Heart right ventricle (tissue), 16 donors: Measurements from ENCODE around the gene RBMS2. TPM values are rescaled to one million over a fixed set of nuclear protein-coding genes. Genes with fewer than 3 reads are reported as not detected.
A peak's percentile ranks its signal among the peaks of the same experiment; 100 is the strongest.

Source experiments
- ATAC-seq, 8 donors: fragments of 200-7000 bp; cut with Tn5 transposase; one replicate each; pipeline ENCODE4 v1.9.1; 2020; ENCODE audit warnings: mild to moderate bottlenecking in 8 of 8, moderate library complexity in 8 of 8, moderate number of reproducible peaks in 1 of 8
- DNase-seq, 2 donors: peaks; one replicate each; pipeline ENCODE4 v3.0.0-alpha.2; 2020
- H3K27ac ChIP-seq, 10 donors: fragments of 200-600 bp; sonication (generic) in 2 of 10; one replicate each; pipeline versions ENCODE4 v1.5.0 to v1.8.0; 2020 to 2022; ENCODE audit warnings: mild to moderate bottlenecking in 3 of 10
- H3K27me3 ChIP-seq, 7 donors: fragments of 200-600 bp; one replicate each; pipeline ENCODE4 v1.8.0; 2021 to 2022; ENCODE audit warnings: mild to moderate bottlenecking in 2 of 7
- H3K36me3 ChIP-seq, 9 donors: fragments of 200-600 bp; sonication (generic) in 1 of 9; one replicate each; pipeline versions ENCODE4 v1.5.0 to v1.8.0; 2020 to 2022; ENCODE audit warnings: mild to moderate bottlenecking in 2 of 9
- H3K4me1 ChIP-seq, 9 donors: fragments of 200-600 bp; sonication (generic) in 1 of 9; one replicate each; pipeline versions ENCODE4 v1.5.0 to v1.8.0; 2020 to 2022; ENCODE audit warnings: mild to moderate bottlenecking in 4 of 9
- H3K4me3 ChIP-seq, 10 donors: fragments of 200-600 bp; sonication (generic) in 2 of 10; one replicate each; pipeline versions ENCODE4 v1.5.0 to v1.8.0; 2020 to 2022; ENCODE audit warnings: mild to moderate bottlenecking in 7 of 10, moderate library complexity in 2 of 10
- H3K9me3 ChIP-seq, 11 donors: fragments of 200-600 bp in 10 of 11; sonication (generic) in 2 of 11; one replicate each; pipeline versions ENCODE4 v1.5.0 to v1.8.0; 2013 to 2022; ENCODE audit warnings: mild to moderate bottlenecking in 2 of 11, control low read depth in 1 of 11, moderate library complexity in 1 of 11
- CTCF ChIP-seq, 9 donors: fragments of 200-600 bp; sonication (generic) in 2 of 9; IDR thresholded peaks; one replicate each; pipeline versions ENCODE4 v1.5.0 to v1.8.0; 2021 to 2022; ENCODE audit warnings: antibody characterized with exemption in 9 of 9, mild to moderate bottlenecking in 5 of 9, moderate library complexity in 1 of 9
- WGBS, 2 donors: extraction: QIAGEN DNeasy Blood & Tissue Kit; methylation state at CpG; one replicate each; pipeline ENCODE4 v1.1.7; 2013; ENCODE audit warnings: inconsistent platforms in 1 of 2; 5-methylcytosine and 5-hydroxymethylcytosine counted together
- intact Hi-C, 10 donors: fragments of 100-400 bp; cut with DNase I; formaldehyde crosslinking; loops; one replicate each; pipeline versions ENCODE4 v1.11.1 to v1.14.2; 2022
- polyA plus RNA-seq, 2 donors: library from polyadenylated mRNA; stranded (reverse); fragments of 200-250 nt; gene quantifications; one replicate each; pipeline ENCODE4 v1.2.3, GENCODE V29; 2013
- total RNA-seq, 10 donors: library from RNA; stranded (reverse); fragmentation: NEBNext Ultra II Directional in 3 of 10; extraction: Animal tissue kit (Norgen Biotek cat#: 25700) in 3 of 10; gene quantifications; one replicate each; pipeline versions ENCODE4 v1.2.1 to v1.2.4, GENCODE V29; 2021 to 2023
- donor health status: Arrhythmogenic right ventricular cardiomyopathy.
- donor health status: ischemic (EF 13 %, LVEDD 7.1; RV severe dilation, severe dysfunction).
- donor health status: healthy with polysubstance abuse.
- donor health status: DM: no; HTN: yes; CAD: no.
- donor health status: DM: no; HTN: no; CAD: no.
- donor health status: ischemic (EF 25% LVEDD 6.9; RV normal size, moderate dysfunction).
- donor health status: ischemic (EF 25% LVEDD 5.7; RV mildly dilated, moderate dysfunction).
- donor health status: healthy.
- donor health status: DM: yes; HTN: yes; CAD: no.
- donor health status: Ischemic cardiomyopathy.
- donor health status: ischemic (EF 35%, LVEDD 5.7; RV mildly dilated, moderate dysfunction).
- donor health status: nonischemic (EF 11% LVEDD 7.7; RV severe dilation, severe dysfunction).
- donor health status: DM: yes; HTN: yes; CAD: no.
- donor health status: PGD.
- donor health status: ischemic (EF 29% LVEDD 5.4; RV normal size, mild dysfunction).
- donor health status: nonischemic (EF 23%, LVEDD 6.1; RV moderate dilation, normal function).

Gene RBMS2
- total and polyA plus RNA-seq, 12 donors, result 6.4 to 39.6 (median 31.2) TPM

- peaks cover 0 to 7% (median 0%) of the 10 kb centered on the region in 9 donors for H3K4me1 ChIP-seq
- peaks cover 0 to 98% (median 33%) of the 10 kb centered on the region in 9 donors for H3K36me3 ChIP-seq
- DNase-seq, result no peak
- no peaks in the 10 kb centered on the region for H3K27me3 ChIP-seq
- no peak overlapping the region for H3K4me3 ChIP-seq
- H3K9me3 ChIP-seq, result no peaks in the 10 kb centered on the region
- 93 to 95% methylated on average over 10 of the region's 10 CpGs for WGBS, 2 donors
- TF ChIP-seq CTCF (IDR thresholded peaks at IDR 0.05), result no peak
- intact Hi-C loops, result loop anchor here in 2 of 10 donors (5.0 to 10.0 kb wide), 2 partner anchors 53 to 56 kb away; partner anchors contain the start of gene BAZ2A (in 2 of the 2)
- ATAC-seq, result no peak
- H3K27ac ChIP-seq, result no peak overlapping the region
These were observed 57.4 kb downstream of the RBMS2 start for GRCh38 chr12:56578983-56579546.

- Histone ChIP-seq H3K27me3 (no peaks in the 10 kb centered on the region), H3K36me3 (peaks cover 0 to 100% (median 19%) of the 10 kb centered on the region in 9 donors), H3K4me3 (no peak overlapping the region), H3K4me1 (peaks cover 0 to 7% (median 0%) of the 10 kb centered on the region in 9 donors), H3K27ac (peak overlapping the region in 1 of 10 donors; percentile 13), H3K9me3 (no peaks in the 10 kb centered on the region)
- WGBS, 2 donors, result 80 to 84% methylated on average over 10 of the region's 10 CpGs
- no peak for TF ChIP-seq CTCF (IDR thresholded peaks at IDR 0.05)
- ATAC-seq (no peak), DNase-seq (no peak)
- intact Hi-C loops, result no loop called here
These were observed 60.0 kb downstream of the RBMS2 start for GRCh38 chr12:56581418-56582145.

GRCh38 chr12:56585098-56585497 lies 63.5 kb downstream of the RBMS2 start:
- intact Hi-C loops, result loop anchor here in 1 of 10 donors (5.0 kb wide), 1 partner anchor 73 kb away; no protein-coding TSS in a partner anchor

More at GRCh38 chr12:56585098-56585497, 63.5 kb downstream of the RBMS2 start:
- Histone ChIP-seq H3K4me1 (peaks cover 0 to 7% (median 0%) of the 10 kb centered on the region in 9 donors), H3K27ac (no peak overlapping the region), H3K4me3 (no peak overlapping the region), H3K36me3 (peaks cover 0 to 100% (median 48%) of the 10 kb centered on the region in 9 donors), H3K27me3 (no peaks in the 10 kb centered on the region), H3K9me3 (no peaks in the 10 kb centered on the region)
- TF ChIP-seq CTCF (IDR thresholded peaks at IDR 0.05), result no peak
- no peak for ATAC-seq
- no peak for DNase-seq
- WGBS, 2 donors, result 84 to 86% methylated on average over 4 of the region's 4 CpGs
